Peyer's patch (tissue), 4 donors: ENCODE measurements around the gene WDR83. TPM values are rescaled to one million over a fixed set of nuclear protein-coding genes. Genes with fewer than 3 reads are reported as not detected.

Source experiments
- DNase-seq, 3 donors: peaks; one replicate each; pipeline ENCODE4 v3.0.0-alpha.2; 2017 to 2019
- H3K27ac ChIP-seq, 4 donors: fragments of 200-600 bp; sonication (generic); one replicate each; pipeline ENCODE4 v1.5.1; 2016 to 2019
- H3K27me3 ChIP-seq, 2 donors: fragments of 200-600 bp; sonication (generic); one replicate each; pipeline ENCODE4 v1.5.1; 2019
- H3K36me3 ChIP-seq, 3 donors: fragments of 200-600 bp; sonication (generic); one replicate each; pipeline ENCODE4 v1.5.1; 2016 to 2019
- H3K4me1 ChIP-seq, 4 donors: fragments of 200-600 bp; sonication (generic); one replicate each; pipeline ENCODE4 v1.5.1; 2016 to 2019
- H3K4me3 ChIP-seq, 4 donors: fragments of 200-600 bp; sonication (generic); 1 replicate in 3 of 4; 2 replicates in 1 of 4; pipeline ENCODE4 v1.5.1; 2016 to 2019; ENCODE audit warnings: mild to moderate bottlenecking in 1 of 4
- H3K9me3 ChIP-seq, 4 donors: fragments of 200-600 bp; sonication (generic); one replicate each; pipeline ENCODE4 v1.5.1; 2016 to 2019; ENCODE audit warnings: mild to moderate bottlenecking in 1 of 4
- CTCF ChIP-seq, 6 experiments: fragments of 450-650 bp in 4 of 6; fragments of 200-600 bp in 2 of 6; sonication (generic) in 1 of 6; IDR thresholded peaks; one replicate each; pipeline ENCODE4 v1.5.1; 2017 to 2019; ENCODE audit warnings: antibody characterized with exemption in 6 of 6, mild to moderate bottlenecking in 3 of 6, moderate library complexity in 1 of 6
- POLR2A ChIP-seq, 2 donors: fragments of 450-650 bp; IDR thresholded peaks; one replicate each; pipeline ENCODE4 v1.5.1; 2017; ENCODE audit warnings: antibody characterized with exemption in 2 of 2, mild to moderate bottlenecking in 2 of 2, moderate library complexity in 2 of 2
- small RNA-seq, 2 donors: library from RNA; depleted of rRNA; stranded (forward); fragments of <200 nt; gene quantifications; one replicate each; pipeline ENCODE3, GENCODE V24; 2016
- total RNA-seq, 4 donors: library from RNA; depleted of rRNA; stranded (reverse); fragments of >200 nt; gene quantifications; one replicate each; pipeline ENCODE4 v1.1.0, GENCODE V29; 2016

Gene WDR83
- total RNA-seq, 4 donors from 2014 or later, result 2.8 to 14.0 (median 9.5) TPM

GRCh38 chr19:12723641-12724426, 57.2 kb downstream of the WDR83 start, which contains the start of gene TNPO2:
Gene TNPO2, minus strand, starts transcription at chr19:12723932. Its CDS starts 2,955 bp downstream, at chr19:12720977.
- Histone ChIP-seq H3K27ac (peak within 1 kb of the TSS; percentile 76 to 94 (median 92)), H3K36me3 (peaks cover 0 to 16% (median 0%) of the 10 kb centered on the region in 3 donors), H3K27me3 (no peaks in the 10 kb centered on the region), H3K9me3 (no peaks in the 10 kb centered on the region), H3K4me3 (peak within 1 kb of the TSS; percentile 59 to 97 (median 92)), H3K4me1 (peaks cover 0 to 29% (median 11%) of the 10 kb centered on the region in 4 donors)
- DNase-seq, result peak; percentile 57 to 79 (median 66)
- TF ChIP-seq POLR2A (IDR thresholded peaks at IDR 0.05) (no peak), CTCF (IDR thresholded peaks at IDR 0.05) (no peak)

Small RNA genes lying within 50 kb of the gene (small RNA-seq; reads per million reads assigned to genes)
- gene SNORD41, result 249 to 524 reads per million in 2 donors

Other genes with a start within 250 kb of the WDR83 start
- 10 to 100 TPM in 1 of 4 donors, 1 to 10 TPM in 3; 6.3 to 10.7 (median 7.5) TPM for gene ZNF443, start 225.8 kb upstream of the WDR83 start, total RNA-seq
- 1 to 10 TPM; 1.8 to 3.7 (median 3.3) TPM for gene ZNF709, start 182.0 kb upstream of the WDR83 start, total RNA-seq
- gene ZNF564, start 115.3 kb upstream of the WDR83 start, total RNA-seq, result 10 to 100 TPM; 25.2 to 36.9 (median 29.2) TPM
- 1 to 10 TPM; 4.1 to 8.4 (median 4.7) TPM for gene ZNF490, start 56.0 kb upstream of the WDR83 start, total RNA-seq
- 10 to 100 TPM; 17.2 to 34.6 (median 29.3) TPM for gene ZNF791, start 55.9 kb upstream of the WDR83 start, total RNA-seq
- gene MAN2B1, start 65 bp upstream of the WDR83 start, total RNA-seq, result 10 to 100 TPM; 51.9 to 84.2 (median 68.0) TPM
- gene DHPS, start 15.1 kb downstream of the WDR83 start, total RNA-seq, result 100 to 1,000 TPM in 3 of 4 donors, 10 to 100 TPM in 1; 76.4 to 215 (median 150) TPM
- gene GNG14, start 21.2 kb downstream of the WDR83 start, total RNA-seq, result not detected
- gene FBXW9, start 29.8 kb downstream of the WDR83 start, total RNA-seq, result 1 to 10 TPM in 3 of 4 donors, not detected in 1; 6.3 to 9.9 (median 7.0) TPM
- gene TNPO2, start 57.1 kb downstream of the WDR83 start, total RNA-seq, result 100 to 1,000 TPM in 3 of 4 donors, 10 to 100 TPM in 1; 39.1 to 131 (median 103) TPM
- gene TRIR, start 67.9 kb downstream of the WDR83 start, total RNA-seq, result 100 to 1,000 TPM; 134 to 297 (median 185) TPM
- 10 to 100 TPM; 23.1 to 31.9 (median 30.5) TPM for gene GET3, start 70.7 kb downstream of the WDR83 start, total RNA-seq
- 10 to 100 TPM in 3 of 4 donors, not detected in 1; 20.5 to 82.0 (median 40.6) TPM for gene BEST2, start 85.0 kb downstream of the WDR83 start, total RNA-seq
- gene HOOK2, start 108.7 kb downstream of the WDR83 start, total RNA-seq, result 100 to 1,000 TPM; 193 to 379 (median 285) TPM
- 100 to 1,000 TPM; 111 to 324 (median 152) TPM for gene JUNB, start 124.7 kb downstream of the WDR83 start, total RNA-seq
- 100 to 1,000 TPM; 150 to 461 (median 375) TPM for gene PRDX2, start 135.0 kb downstream of the WDR83 start, total RNA-seq
- gene THSD8, start 135.3 kb downstream of the WDR83 start, total RNA-seq, result not detected
- gene RNASEH2A, start 139.8 kb downstream of the WDR83 start, total RNA-seq, result 10 to 100 TPM in 2 of 4 donors, 1 to 10 TPM in 2; 5.9 to 24.8 (median 9.4) TPM
- not detected for gene RTBDN, start 167.8 kb downstream of the WDR83 start, total RNA-seq
- under 1 TPM in 1 of 4 donors, not detected in 3; 0.27 TPM for gene MAST1, start 171.7 kb downstream of the WDR83 start, total RNA-seq
- gene DNASE2, start 214.6 kb downstream of the WDR83 start, total RNA-seq, result 10 to 100 TPM in 1 of 4 donors, 1 to 10 TPM in 3; 8.9 to 16.5 (median 9.4) TPM
- not detected for gene KLF1, start 220.4 kb downstream of the WDR83 start, total RNA-seq
- 10 to 100 TPM; 25.2 to 44.4 (median 32.4) TPM for gene GCDH, start 224.4 kb downstream of the WDR83 start, total RNA-seq